HG03280 (cell line): ENCODE measurements around the gene SLC6A19.

Experiments used
- ATAC-seq: cut with Tn5 transposase; IDR thresholded peaks from one replicate; pipeline ENCODE4 v1.9.1; 2021; ENCODE audit warnings: mild to moderate bottlenecking, moderate library complexity; ENCODE audit not compliant: unreplicated experiment

SLC6A19 gene

GRCh38 chr5:1208221-1208742 is 6.9 kb downstream of the SLC6A19 start:
- ATAC-seq: no peak

DNA sequence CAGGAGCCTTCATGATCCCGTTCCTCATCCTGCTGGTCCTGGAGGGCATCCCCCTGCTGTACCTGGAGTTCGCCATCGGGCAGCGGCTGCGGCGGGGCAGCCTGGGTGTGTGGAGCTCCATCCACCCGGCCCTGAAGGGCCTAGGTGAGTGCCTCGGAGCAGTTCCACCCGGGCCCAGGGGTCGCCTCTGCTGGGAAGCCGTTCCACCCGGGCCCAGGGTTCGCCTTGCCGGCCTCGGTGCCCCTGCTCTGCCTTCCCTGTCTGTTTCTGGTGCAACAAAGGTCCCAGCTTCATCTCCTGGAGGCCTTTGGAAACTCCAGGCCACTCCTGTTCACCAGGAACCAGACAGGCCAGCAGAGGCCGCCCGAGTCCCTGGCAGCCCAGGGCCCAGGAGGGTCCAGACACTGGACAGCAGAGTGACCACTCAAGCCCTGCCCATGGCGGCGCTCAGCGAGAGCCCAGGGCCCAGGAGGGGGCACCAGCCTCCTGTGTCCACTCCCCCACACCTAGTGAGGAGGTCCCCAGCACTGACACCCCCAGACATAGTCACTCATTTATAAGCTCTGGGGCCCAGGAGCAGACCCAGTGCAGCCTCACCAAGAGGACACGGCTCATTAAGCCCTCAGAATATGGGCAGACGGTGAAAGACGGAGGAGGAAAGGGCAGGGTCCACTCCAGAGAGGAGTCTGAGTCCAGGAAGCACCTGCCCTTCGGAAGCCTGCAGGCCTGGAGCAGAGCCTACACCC is 7.5 kb downstream of the SLC6A19 start:
- ATAC-seq: no peak

DNA sequence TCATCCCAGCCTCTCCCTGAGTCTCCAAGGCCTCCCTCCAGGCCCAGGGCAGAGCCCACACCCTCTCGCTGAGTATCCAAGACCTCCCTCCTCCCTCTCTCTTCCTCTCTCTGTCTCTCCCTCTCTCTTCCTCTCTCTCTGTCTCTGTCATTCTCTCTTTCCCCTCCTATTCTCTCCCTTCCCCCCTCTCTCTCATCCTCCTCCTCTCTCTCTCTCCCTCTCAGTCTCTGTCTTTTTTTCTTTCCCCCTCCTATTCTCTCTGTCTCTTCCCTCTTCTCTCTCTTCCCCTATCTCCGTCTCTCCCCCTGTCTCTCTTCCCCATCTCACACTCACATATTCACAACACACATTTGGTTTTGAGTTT is 8.1 kb downstream of the SLC6A19 start:
- no peak for ATAC-seq

GRCh38 chr5:1209896-1210776 is 8.7 kb downstream of the SLC6A19 start:
- no peak for ATAC-seq

- no peak for ATAC-seq
These were observed 9.4 kb downstream of the SLC6A19 start for GRCh38 chr5:1210832-1211251.

- no peak for ATAC-seq
These were observed 10.3 kb downstream of the SLC6A19 start for GRCh38 chr5:1211701-1212100.

DNA sequence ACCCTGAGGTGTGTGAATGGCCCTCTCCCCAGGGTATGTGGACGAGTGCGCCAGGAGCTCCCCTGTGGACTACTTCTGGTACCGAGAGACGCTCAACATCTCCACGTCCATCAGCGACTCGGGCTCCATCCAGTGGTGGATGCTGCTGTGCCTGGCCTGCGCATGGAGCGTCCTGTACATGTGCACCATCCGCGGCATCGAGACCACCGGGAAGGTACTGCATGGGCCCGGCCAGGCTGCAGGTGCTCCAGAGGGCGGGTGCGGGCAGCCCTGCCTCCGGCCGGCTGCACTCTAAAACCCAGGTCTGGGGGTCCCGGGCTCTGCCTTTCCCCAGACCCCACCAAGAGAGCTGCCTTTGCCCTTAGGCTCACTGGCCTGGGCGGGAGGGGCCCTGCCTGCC is 10.9 kb downstream of the SLC6A19 start:
- ATAC-seq: no peak

- no peak for ATAC-seq
These were observed 11.5 kb downstream of the SLC6A19 start for GRCh38 chr5:1212881-1213280.

DNA sequence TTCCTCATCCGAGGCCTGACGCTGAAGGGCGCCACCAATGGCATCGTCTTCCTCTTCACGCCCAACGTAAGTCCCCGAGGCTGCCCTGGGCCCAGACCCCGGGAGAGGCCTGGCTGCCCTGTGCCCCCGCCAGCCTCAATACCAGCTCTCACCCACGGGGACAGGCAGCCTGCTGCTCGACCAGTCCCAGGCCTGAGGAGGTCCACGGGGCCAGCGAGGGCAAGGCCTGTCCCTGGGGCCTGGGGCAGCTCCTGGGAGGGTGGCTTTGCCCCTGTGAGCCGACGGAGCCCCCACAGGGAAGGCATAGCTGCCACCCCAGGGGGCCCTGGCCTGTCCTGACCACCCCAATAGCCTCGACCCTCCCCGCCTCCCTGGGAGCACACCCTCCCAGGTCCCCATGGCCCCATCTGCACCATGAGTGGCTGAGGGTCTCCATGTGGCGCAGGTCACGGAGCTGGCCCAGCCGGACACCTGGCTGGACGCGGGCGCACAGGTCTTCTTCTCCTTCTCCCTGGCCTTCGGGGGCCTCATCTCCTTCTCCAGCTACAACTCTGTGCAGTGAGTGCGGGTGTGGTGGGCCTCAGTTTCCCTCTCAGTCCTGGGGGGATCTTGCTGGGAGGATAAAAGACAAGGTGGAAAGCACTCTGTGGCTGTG is 12.2 kb downstream of the SLC6A19 start:
- ATAC-seq: no peak

GRCh38 chr5:1214163-1214935 is 13.0 kb downstream of the SLC6A19 start:
- ATAC-seq: no peak

GRCh38 chr5:1214936-1215220 is 13.5 kb downstream of the SLC6A19 start:
- no peak for ATAC-seq

DNA sequence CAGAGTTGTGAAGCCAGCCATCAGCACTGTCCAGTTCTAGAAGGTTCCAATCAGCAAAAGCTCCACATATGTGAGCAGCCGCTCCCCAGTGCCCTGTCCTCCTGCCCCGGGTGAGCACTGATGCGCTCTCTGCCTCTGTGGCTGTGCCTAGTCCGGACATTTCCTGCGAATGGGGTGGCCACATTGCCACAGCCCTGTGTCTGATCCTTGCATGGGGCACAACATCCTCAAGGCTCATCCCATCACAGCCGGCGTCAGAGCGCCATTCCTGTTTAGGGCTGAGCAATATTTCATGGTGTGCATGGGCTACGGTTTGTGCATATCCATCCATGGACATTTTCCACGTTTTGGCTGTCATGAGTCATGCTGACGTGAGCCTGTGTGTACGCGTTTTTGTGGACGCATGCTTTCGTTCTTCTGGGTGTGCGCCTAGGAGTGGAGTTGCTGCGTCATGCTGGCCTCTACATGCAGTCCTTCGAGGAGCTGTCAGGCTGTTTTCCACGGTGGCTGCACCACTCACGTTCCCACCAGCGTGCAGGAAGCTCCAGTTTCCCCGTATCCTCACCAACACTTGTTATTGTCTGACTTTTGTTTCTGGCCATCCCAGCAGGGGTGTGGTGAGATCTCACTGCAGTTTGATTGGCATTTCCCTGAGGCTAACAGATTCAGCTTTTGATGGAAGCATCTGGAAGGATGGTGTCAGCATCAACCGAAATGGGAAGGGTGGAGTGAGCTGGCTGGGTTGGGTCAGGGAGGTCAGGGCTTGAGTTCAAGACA is 14.1 kb downstream of the SLC6A19 start:
- ATAC-seq: no peak

GRCh38 chr5:1216211-1216917 is 15.0 kb downstream of the SLC6A19 start:
- ATAC-seq: no peak

DNA sequence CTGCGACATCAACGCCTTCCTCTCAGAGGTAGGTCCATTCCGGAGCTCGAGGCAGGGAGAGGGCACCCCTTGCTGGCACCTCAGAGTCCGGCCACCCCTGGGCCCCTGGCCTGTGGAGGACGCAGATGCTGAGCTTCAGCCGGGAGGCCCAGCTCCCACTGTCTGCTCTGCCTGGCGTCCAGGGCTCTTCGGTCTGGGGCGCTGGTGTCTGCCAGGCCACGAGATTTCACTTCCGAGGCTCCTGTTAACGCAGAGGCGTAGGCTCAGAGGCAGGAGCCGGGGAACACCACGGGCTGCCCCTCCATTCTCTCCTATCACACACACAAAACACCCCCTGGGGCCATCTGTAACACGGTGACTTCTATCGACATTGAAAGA is 15.5 kb downstream of the SLC6A19 start:
- ATAC-seq: no peak

- no peak for ATAC-seq
These were observed 16.3 kb downstream of the SLC6A19 start for GRCh38 chr5:1217596-1218206.

GRCh38 chr5:1218351-1219080 is 17.1 kb downstream of the SLC6A19 start:
- ATAC-seq: no peak

DNA sequence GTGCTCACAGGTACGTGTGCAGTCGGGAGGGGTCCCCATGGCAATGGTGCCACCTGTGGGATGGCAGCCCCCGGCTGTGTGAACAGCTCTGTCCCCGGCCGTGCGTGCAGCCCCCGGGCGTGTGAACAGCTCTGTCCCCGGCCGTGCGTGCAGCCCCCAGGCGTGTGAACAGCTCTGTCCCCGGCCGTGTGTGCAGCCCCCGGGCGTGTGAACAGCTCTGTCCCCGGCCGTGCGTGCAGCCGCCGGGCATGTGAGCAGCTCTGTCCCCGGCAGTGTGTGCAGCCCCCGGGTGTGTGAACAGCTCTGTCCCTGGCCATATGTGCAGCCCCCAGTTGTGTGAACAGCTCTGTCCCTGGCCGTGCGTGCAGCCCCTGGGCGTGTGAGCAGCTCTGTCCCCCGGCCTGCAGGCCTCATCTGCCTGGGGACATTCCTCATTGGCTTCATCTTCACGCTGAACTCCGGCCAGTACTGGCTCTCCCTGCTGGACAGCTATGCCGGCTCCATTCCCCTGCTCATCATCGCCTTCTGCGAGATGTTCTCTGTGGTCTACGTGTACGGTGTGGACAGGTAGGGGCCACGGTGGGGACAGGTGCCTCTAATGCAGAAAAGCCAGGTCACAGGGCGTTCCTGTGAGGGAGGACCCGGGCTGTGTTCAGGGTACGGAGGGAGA is 17.8 kb downstream of the SLC6A19 start:
- ATAC-seq: no peak

- ATAC-seq: no peak
These were observed 18.3 kb downstream of the SLC6A19 start for GRCh38 chr5:1219768-1220100.
